Tongue (tissue), 2 donors: ENCODE results near the gene RNF126. TPM values are rescaled to one million over a fixed set of nuclear protein-coding genes. Genes with fewer than 3 reads are reported as not detected.
"Not testable (repeated sequence)": the region's sequence is repeated elsewhere in the genome, so short reads cannot be mapped to it uniquely, and the experiment has no call there.

Experiments used
- DNase-seq: peaks from one replicate; pipeline ENCODE4 v3.0.0-alpha.2; 2015
- total RNA-seq: library from RNA; depleted of rRNA; stranded (reverse); fragments of >200 nt; gene quantifications from one replicate; pipeline ENCODE4 v1.2.3, GENCODE V29; 2014

RNF126 gene
- total RNA-seq, 1 donor from 2014 or later, result 30.9 TPM

- DNase-seq, result no peak
Observed at GRCh38 chr19:628168-628567, 34.8 kb downstream of the RNF126 start.

GRCh38 chr19:626566-626965 lies 36.4 kb downstream of the RNF126 start:
- not testable (repeated sequence) for DNase-seq

- DNase-seq, result no peak
Observed at GRCh38 chr19:625257-625656, 37.8 kb downstream of the RNF126 start.

GRCh38 chr19:624433-625109 lies 38.4 kb downstream of the RNF126 start:
- no peak for DNase-seq

- no peak for DNase-seq
Observed at GRCh38 chr19:623974-624373, 39.0 kb downstream of the RNF126 start.

- DNase-seq, result no peak
Observed at GRCh38 chr19:623175-623916, 39.7 kb downstream of the RNF126 start.

- DNase-seq, result no peak
Observed at GRCh38 chr19:622666-623065, 40.3 kb downstream of the RNF126 start.

GRCh38 chr19:621819-622218 lies 41.2 kb downstream of the RNF126 start:
- no peak for DNase-seq

- DNase-seq, result not testable (repeated sequence)
Observed at GRCh38 chr19:621191-621590, 41.8 kb downstream of the RNF126 start.

- DNase-seq, result no peak
Observed at GRCh38 chr19:620166-620862, 42.7 kb downstream of the RNF126 start.

- no peak for DNase-seq
Observed at GRCh38 chr19:619286-620002, 43.6 kb downstream of the RNF126 start.

- no peak for DNase-seq
Observed at GRCh38 chr19:618674-619285, 44.2 kb downstream of the RNF126 start.

GRCh38 chr19:618247-618619 lies 44.8 kb downstream of the RNF126 start:
- DNase-seq, result no peak

- DNase-seq, result no peak
Observed at GRCh38 chr19:617551-618246, 45.3 kb downstream of the RNF126 start.

GRCh38 chr19:616747-617526 lies 46.1 kb downstream of the RNF126 start:
- no peak for DNase-seq

GRCh38 chr19:616062-616700 lies 46.8 kb downstream of the RNF126 start:
- no peak for DNase-seq

GRCh38 chr19:615619-616018 lies 47.4 kb downstream of the RNF126 start:
- no peak for DNase-seq

GRCh38 chr19:613732-614567 lies 49.1 kb downstream of the RNF126 start:
- no peak for DNase-seq

GRCh38 chr19:612941-613340 lies 50.1 kb downstream of the RNF126 start:
- DNase-seq, result no peak
